HG03039 (cell line): Measurements from ENCODE around the gene TCEANC2.
"Not testable (repeated sequence)": the region's sequence is repeated elsewhere in the genome, so short reads cannot be mapped to it uniquely, and the experiment has no call there.

Experiments
- ATAC-seq: cut with Tn5 transposase; IDR thresholded peaks from one replicate; pipeline ENCODE4 v1.9.1; 2021; ENCODE audit warnings: mild to moderate bottlenecking, moderate library complexity; ENCODE audit not compliant: unreplicated experiment

The TCEANC2 gene

DNA sequence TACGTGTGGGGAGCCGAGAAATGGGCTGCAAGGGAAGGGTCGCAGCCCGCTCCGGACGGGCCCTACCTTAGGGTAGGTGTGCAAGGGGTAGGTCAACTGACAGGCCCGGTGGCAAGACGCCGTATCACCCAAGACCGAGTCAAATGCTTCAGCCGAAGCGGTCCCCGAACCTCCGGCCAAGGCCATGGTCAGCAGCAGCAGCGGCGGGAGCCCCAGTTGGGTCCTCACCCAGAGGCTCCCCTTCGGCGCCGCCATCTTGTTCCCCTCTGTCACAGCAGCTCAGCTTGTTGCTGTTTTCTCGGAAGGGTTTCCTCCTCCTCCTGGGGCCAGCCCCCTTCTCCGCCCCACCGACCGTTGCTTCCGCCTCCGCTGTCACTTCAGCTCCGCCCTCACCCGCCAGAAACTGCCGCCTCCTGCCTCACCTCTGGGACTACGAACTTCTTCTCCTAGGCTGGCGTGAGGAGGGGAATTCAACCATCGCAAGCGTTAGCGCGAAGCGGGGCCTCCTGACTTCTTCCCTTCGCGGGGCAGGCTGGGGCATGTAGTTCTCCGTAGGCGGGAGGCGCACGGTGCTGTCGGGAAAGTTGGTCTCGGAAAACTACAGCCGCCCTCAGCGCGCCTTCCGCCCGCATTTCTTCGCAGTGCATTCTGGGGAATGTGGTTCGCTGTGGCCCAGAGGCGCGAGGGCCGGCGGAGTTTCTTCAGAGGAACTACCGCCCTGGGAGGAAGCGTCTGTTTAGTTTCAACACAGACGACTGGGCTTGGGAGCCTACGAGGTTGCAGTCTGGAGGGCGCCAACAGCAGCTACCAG lies at the start of gene TCEANC2, which contains the start of gene TMEM59:
Gene TCEANC2 (plus strand): TSS at position 675 of the 811 bp plus-strand sequence. CDS start 815 bp downstream, outside the sequence.
Gene TMEM59 (minus strand): TSS at position 271 of the 811 bp plus-strand sequence. CDS start 16 bp downstream, at position 255.
- peak; percentile 88 for ATAC-seq

GRCh38 chr1:54003750-54004480 lies 49.5 kb upstream of the TCEANC2 start:
- not testable (repeated sequence) for ATAC-seq

- no peak for ATAC-seq
These were observed 48.8 kb upstream of the TCEANC2 start for GRCh38 chr1:54004481-54005049.

DNA sequence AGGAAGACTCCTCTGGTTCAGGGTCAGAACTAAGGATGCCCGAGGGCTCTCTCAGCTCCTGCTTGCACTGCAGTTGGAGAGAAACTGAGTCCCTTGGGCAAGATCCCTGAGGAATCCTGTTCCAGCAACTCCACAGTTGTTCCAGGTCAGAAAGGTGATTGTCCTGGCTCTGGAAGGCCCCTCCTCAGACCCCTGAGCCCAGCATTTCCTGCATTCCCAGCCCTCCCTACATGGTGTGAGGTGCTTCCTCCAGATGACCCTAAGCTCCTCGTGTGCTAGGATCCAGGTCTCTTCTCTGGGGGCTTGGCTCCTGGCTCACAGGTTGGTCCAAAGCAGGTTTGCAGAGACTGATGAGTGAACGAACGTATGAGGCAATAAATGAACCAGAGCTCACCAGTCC lies 46.9 kb upstream of the TCEANC2 start:
- ATAC-seq, result no peak

GRCh38 chr1:54007613-54008012 lies 45.8 kb upstream of the TCEANC2 start:
- no peak for ATAC-seq

GRCh38 chr1:54008876-54009275 lies 44.5 kb upstream of the TCEANC2 start:
- no peak for ATAC-seq

GRCh38 chr1:54009406-54009805 lies 44.0 kb upstream of the TCEANC2 start:
- ATAC-seq, result no peak

DNA sequence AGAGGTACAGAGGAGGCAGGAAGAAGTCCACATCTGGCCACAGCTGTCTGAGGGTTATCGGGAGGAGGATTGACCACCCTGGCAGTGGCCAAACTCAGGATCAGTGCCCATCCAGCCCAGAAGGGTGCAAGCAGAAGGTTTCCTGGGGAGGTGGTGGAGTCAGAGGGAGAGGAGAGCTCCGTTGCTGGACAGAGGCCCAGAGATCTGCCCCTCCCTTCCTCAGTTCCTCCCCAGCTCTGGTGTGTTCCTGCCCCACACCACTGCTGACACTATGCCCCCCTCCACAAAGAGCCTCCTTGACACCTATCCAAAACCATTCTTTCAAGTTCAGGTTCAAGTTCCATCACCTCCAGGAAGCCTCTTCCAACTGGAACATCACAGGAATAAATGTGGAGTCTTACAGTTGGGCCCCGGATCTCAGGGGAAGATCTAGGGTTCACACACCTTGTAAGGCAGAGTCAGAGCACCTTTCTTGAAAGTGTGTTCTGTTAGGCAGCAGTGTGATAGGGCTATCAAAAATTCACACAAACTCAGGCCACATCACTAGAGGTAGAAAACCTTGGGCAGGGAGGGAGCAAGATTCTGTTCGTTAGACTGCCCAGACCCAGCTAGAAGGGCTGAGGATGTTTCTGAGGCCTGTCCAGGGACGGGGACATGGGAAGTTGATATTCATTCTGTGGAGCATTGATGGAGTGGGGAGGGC lies 42.8 kb upstream of the TCEANC2 start:
- no peak for ATAC-seq

DNA sequence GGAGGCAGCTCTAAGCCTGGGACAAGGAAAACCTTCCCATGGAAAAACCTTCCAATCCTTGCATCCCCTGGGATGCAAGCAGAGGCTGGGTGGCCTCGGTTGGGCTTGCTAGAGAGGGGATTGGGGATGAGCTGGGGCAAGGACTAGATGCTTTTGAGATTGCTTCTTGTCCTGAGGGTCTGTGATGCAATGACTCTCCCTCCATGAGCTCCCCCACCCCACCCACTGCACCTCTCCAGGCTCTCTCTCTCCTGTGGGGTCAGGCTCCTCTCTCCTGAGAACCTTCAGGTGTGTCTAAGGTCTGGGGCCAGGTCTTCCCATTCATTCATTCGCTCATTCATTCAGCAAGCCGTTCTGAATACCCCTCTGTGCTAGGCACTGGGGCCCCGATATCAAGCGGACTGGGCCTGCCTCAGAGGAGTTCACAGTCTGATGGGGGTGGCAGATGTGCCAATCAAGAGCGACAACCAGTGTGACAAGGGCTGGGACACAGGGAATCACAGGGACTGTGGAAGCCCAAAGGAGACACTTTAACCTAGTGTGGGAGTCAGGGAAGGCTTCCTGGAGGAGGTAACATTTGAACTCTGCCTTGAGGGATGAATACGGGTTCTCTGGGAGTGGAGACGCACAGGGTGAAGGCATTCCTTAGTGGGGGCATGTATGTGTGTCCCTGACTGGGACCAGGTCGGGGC lies 41.9 kb upstream of the TCEANC2 start:
- ATAC-seq, result no peak

- no peak for ATAC-seq
These were observed 41.4 kb upstream of the TCEANC2 start for GRCh38 chr1:54012008-54012325.

DNA sequence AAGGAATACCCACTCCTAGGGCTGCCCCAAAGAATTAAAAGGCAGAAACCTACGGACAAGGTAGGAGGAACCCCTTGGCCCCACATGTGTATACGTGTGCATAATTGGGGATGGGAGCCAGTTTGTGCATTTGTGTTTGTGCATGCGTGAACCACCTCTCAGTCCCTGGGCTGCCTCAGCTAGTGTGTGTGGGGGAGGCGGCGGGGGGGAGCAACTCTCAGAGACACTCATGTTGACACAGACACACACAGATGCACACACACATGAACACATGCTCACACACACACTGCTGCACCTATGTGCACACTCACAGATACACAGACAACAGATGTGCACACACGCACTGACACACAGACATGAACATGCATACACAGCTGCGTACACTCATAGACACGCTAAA lies 40.5 kb upstream of the TCEANC2 start:
- no peak for ATAC-seq

- ATAC-seq, result no peak
These were observed 39.9 kb upstream of the TCEANC2 start for GRCh38 chr1:54013393-54014008.

GRCh38 chr1:54014009-54014629 lies 39.3 kb upstream of the TCEANC2 start:
- ATAC-seq, result no peak

GRCh38 chr1:54016343-54017282 lies 36.8 kb upstream of the TCEANC2 start:
- no peak for ATAC-seq

- ATAC-seq, result no peak
These were observed 35.4 kb upstream of the TCEANC2 start, which contains the start of gene LDLRAD1 for GRCh38 chr1:54017979-54018378. TSS of gene LDLRAD1 (minus strand) at chr1:54018186. CDS start at chr1:54018112, 74 bp downstream.

DNA sequence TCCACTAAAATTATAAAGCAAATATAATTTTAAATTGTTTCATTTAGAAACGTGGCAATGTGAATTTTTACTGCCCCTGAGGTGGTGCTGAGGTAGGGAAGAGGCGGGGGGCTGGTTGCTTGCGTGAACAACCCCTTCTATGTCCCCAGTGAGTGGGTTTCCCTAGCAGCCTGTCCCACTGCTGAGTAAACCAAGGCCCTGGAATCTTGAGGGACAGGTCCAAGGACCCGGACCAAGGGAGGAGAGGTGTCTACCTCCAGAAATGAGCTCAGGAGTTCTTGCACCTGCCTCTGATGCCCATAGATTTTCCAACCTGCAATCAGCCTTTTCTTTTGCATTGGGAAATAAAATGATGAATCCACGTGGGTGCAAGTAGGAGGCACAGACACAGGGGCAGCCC lies 34.8 kb upstream of the TCEANC2 start:
- no peak for ATAC-seq

- ATAC-seq, result not testable (repeated sequence)
These were observed 33.7 kb upstream of the TCEANC2 start for GRCh38 chr1:54019562-54020176.

DNA sequence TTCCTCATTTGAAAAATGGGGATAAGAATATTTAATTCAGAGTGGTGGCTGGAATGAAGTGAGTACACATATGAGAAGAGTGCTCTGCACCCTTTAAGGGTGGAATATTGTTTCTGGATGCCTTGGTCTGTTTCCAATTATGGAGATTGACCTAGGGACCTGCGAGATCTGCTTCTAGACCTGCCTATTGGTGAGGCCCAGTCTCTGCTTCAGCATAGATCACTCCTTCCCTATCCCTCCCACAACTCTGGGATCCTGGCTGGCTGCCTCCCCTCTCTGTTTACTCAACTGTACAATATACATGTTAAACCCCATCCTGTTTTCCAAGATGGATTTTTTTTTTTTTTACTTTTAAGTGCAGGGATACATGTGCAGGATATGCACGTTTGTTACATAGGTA lies 29.1 kb upstream of the TCEANC2 start:
- no peak for ATAC-seq
